SK-N-MC (cell line): ENCODE data around the gene ADRB1.

ENCODE experiments used
- DNase-seq: peaks from one replicate; pipeline ENCODE4 v3.0.0-alpha.2; 2011; ENCODE audit warnings: low read depth, low spot score
- H3K27ac ChIP-seq: fragments of 200-600 bp; sonication (generic); 2 replicates; pipeline ENCODE4 v1.5.1; 2016; ENCODE audit warnings: mixed run types
- H3K36me3 ChIP-seq: fragments of 200-600 bp; sonication (generic); 2 replicates; pipeline ENCODE4 v1.6.1; 2017; ENCODE audit warnings: antibody characterized with exemption, low read length, mixed read lengths; ENCODE audit not compliant: insufficient read depth
- H3K4me3 ChIP-seq: fragments of 200-600 bp; sonication (generic); 2 replicates; pipeline ENCODE4 v1.5.1; 2016
- H3K9ac ChIP-seq: fragments of 200-600 bp; sonication (generic); 2 replicates; pipeline ENCODE4 v1.8.0; 2017; ENCODE audit warnings: mixed run types, mixed read lengths; ENCODE audit not compliant: insufficient read length
- H3K9me3 ChIP-seq: fragments of 200-600 bp; sonication (generic); 2 replicates; pipeline ENCODE4 v1.6.1; 2017; ENCODE audit warnings: low read depth, mild to moderate bottlenecking, antibody characterized with exemption, low read length, moderate library complexity, mixed read lengths
- EZH2 ChIP-seq: fragments of 200-600 bp; sonication (generic); IDR thresholded peaks from one replicate; pipeline ENCODE4 v1.6.1; 2017; ENCODE audit warnings: antibody characterized with exemption
- FOXP2 ChIP-seq: optimal IDR thresholded peaks from 2 replicates; pipeline ENCODE3; 2011; ENCODE audit warnings: mild to moderate bottlenecking, moderate library complexity; ENCODE audit not compliant: insufficient read depth; ENCODE audit errors: extremely low read length, control extremely low read depth
- POLR2AphosphoS5 ChIP-seq: IDR thresholded peaks from 2 replicates; pipeline ENCODE4 v1.6.1; 2012; ENCODE audit warnings: mild to moderate bottlenecking, low read depth, low read length, borderline replicate concordance

ADRB1 gene

DNA sequence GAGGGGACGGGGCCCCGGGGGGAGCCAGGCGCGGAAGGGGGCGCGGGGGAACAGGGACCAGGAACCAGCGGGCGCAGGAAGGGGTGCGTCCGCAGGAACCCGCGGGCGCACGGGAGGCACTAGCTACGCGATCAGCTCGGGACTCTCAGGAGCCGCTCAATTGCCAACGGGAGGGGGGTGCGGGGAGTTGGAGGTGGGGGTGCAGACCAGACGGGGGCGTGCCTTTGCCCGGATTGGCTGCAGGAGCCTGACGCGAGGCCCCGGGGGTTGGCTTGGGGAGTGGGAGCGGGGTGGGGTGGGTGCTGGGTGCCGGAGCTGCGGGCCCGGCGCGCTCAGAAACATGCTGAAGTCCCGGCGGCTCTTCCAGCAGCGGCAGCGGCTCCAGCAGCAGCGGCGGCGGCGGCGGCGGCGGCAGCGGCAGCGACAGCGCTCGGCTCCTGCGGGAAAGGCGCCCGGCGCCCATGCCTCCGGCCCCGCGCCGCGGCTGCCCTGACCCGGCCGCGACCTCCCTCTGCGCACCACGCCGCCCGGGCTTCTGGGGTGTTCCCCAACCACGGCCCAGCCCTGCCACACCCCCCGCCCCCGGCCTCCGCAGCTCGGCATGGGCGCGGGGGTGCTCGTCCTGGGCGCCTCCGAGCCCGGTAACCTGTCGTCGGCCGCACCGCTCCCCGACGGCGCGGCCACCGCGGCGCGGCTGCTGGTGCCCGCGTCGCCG, at the start of gene ADRB1:
Gene ADRB1, plus strand, starts transcription at position 335 of the 715 bp plus-strand sequence. Its CDS starts 267 bp downstream, at position 602.
- TF ChIP-seq POLR2AphosphoS5 (peak; percentile 64), FOXP2 (no peak)
- peak within 1 kb of the TSS; percentile 83 for H3K9ac ChIP-seq
- peaks cover 34% of the 10 kb centered on the region for H3K36me3 ChIP-seq
- H3K27ac ChIP-seq: peak within 1 kb of the TSS; percentile 86
- no peak for DNase-seq
- H3K4me3 ChIP-seq: peak within 1 kb of the TSS; percentile 85
- no peaks in the 10 kb centered on the region for H3K9me3 ChIP-seq

DNA sequence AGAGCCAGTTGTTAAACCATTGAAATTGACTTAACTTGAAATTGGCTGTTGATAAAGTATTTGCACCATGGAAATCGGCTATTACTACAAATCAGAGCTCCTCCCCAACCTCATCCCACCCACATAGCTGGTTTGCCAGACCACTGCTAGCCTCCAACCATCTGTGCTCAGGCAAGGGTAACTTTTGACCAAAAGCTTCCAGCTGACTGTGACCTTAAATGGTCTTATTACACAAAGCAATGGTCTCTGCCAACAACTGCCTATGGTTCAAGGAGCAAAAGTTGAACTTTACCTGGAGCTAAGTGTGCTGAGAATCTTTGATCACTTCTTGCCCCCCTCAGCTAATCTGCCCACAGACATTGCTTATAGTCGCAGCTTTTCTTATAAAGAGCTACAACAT, 48.5 kb upstream of the ADRB1 start:
- DNase-seq: no peak
- no peak overlapping the region for H3K4me3 ChIP-seq
- H3K9me3 ChIP-seq: no peaks in the 10 kb centered on the region
- no peaks in the 10 kb centered on the region for H3K36me3 ChIP-seq
- no peak for TF ChIP-seq EZH2
- TF ChIP-seq FOXP2: no peak
- H3K9ac ChIP-seq: no peak overlapping the region
- H3K27ac ChIP-seq: no peak overlapping the region

DNA sequence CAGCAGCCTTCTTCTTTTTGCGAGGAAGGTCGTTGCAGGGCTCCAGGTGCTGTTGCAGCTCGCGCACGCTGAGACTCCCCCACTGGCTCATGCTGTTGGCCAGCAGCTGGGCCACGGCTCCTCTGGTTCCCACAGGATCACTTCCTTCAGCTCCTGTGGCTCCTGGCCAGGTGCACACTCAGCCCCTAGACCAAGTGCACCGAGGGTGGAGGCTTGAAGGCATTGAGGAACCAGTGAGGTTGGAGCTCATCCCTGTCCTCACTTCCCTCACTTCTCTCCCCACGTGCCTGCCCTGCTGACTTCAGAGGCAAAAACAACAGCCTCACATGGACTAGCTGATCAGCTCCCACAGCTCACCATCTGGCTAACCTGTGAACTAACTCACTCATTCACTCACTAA, 46.2 kb upstream of the ADRB1 start:
- no peak overlapping the region for H3K27ac ChIP-seq
- no peak overlapping the region for H3K4me3 ChIP-seq
- no peak for DNase-seq
- H3K9ac ChIP-seq: no peak overlapping the region
- no peaks in the 10 kb centered on the region for H3K9me3 ChIP-seq
- H3K36me3 ChIP-seq: no peaks in the 10 kb centered on the region
- TF ChIP-seq FOXP2 (no peak), EZH2 (no peak), POLR2AphosphoS5 (no peak)

DNA sequence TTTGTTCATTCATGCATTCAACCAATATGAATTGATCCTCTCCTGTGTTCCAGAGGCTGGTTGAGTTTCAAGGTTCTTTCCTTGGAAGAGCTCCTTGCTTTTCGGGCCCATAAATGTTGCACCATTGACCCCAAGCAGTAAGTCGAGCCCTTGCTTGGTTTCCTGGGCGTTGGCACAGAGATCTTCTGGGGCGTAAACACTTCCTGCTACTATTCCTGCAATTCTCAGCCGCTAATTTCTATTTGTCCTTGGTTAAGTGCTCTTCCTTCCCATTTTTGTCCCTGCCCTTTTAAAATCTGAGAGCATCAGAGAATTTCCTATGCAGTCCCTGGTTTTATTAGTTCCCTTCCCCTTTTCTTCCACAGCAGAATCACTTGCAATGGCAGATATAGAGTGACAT, 44.1 kb upstream of the ADRB1 start:
- H3K27ac ChIP-seq: no peak overlapping the region
- no peak overlapping the region for H3K9ac ChIP-seq
- no peak overlapping the region for H3K4me3 ChIP-seq
- H3K36me3 ChIP-seq: no peaks in the 10 kb centered on the region
- no peak for DNase-seq
- no peaks in the 10 kb centered on the region for H3K9me3 ChIP-seq
- TF ChIP-seq POLR2AphosphoS5 (no peak), EZH2 (no peak), FOXP2 (no peak)

DNA sequence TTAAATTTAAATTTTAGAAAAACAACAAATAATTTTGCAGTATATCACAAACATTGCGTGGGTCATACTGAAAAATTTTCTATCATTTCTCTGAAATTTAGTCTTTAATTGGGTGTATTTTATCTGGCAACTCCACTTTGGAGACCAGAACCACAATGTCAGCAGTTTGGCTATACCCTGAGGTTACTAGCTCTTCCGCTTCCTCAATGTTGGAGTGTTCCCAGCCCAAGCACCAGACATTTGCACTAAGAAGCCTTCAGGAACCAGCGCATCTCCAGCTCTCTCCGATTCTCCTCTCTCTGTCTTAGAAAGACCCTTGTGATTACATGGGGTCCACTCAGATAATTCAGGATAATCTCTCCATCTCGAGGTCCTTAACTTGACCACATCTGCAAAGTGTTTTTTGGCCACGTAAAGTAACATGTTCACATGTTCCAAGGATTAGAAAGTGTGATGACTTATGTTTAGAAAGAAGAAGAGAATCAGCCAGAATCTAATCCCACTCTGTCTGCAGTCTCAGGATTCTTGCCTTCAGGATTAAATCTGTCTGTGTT, 43.1 kb upstream of the ADRB1 start:
- no peak for TF ChIP-seq EZH2
- no peak for TF ChIP-seq POLR2AphosphoS5
- TF ChIP-seq FOXP2: no peak
- H3K9me3 ChIP-seq: no peaks in the 10 kb centered on the region

DNA sequence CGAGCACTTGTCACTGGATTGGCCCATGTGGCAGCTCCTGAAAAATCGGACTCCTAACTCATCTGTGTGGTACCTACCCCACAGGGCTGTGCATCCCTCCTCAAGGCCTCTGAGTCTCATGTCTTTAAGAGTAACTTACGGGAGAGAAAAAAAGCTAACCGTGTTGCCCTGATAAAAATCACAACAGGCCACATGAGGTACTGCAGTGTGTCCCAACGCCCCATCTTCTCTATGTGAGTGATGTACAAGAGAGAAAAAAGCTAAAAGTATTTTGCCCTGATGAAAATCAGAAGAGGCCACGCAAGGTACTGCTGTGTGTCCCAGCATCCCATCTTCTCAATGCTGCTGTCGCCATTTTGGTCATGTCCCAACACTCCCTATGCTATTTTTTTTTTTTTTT, 41.2 kb upstream of the ADRB1 start:
- no peak for TF ChIP-seq POLR2AphosphoS5
- TF ChIP-seq FOXP2: no peak
- TF ChIP-seq EZH2: no peak
- H3K36me3 ChIP-seq: no peaks in the 10 kb centered on the region
- no peak for DNase-seq
- no peak overlapping the region for H3K9ac ChIP-seq
- H3K27ac ChIP-seq: no peak overlapping the region
- no peak overlapping the region for H3K4me3 ChIP-seq
- H3K9me3 ChIP-seq: no peaks in the 10 kb centered on the region

More for the DNA sequence above, 43.1 kb upstream of the ADRB1 start:
- H3K4me3 ChIP-seq: no peak overlapping the region
- no peak for DNase-seq
- H3K9ac ChIP-seq: no peak overlapping the region
- no peak overlapping the region for H3K27ac ChIP-seq
- H3K36me3 ChIP-seq: no peaks in the 10 kb centered on the region

DNA sequence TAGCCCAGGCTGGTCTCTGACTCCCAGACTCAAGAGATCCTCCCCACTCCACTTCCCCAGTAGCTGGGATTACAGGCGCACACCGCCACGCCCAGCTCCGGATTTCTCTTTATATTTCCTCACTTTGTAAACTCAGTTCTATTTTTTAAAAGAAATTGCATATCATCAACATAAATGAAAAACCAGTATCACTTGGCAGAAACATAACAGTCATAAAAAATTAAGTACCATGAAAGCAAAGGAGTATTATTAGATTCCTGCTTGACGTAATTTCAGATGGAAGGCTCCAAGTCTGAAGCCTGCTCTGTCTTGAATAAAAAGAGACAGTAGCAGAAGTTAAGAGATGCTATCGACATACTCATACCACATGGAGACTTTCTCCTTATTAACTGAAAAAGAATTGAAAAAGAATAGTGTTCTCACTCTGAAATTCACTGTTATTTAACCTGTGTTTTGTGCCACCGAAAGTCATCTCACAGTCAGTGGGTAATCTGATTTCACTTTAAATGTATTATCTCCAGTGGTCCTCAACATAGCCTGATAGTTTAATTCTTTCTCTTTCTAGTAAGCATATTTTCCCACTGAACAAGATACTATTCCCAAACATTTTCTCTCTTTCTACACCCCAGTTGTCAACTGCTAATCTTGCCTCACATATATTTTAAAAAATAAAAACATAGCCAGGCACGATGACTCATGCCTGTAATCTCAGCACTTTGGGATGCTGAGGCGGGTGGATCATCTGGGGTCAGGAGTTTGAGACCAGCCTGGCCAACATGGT, 40.3 kb upstream of the ADRB1 start:
- no peak overlapping the region for H3K4me3 ChIP-seq
- no peaks in the 10 kb centered on the region for H3K36me3 ChIP-seq
- no peak for TF ChIP-seq FOXP2
- TF ChIP-seq POLR2AphosphoS5: no peak
- no peak for TF ChIP-seq EZH2
- no peaks in the 10 kb centered on the region for H3K9me3 ChIP-seq
- H3K27ac ChIP-seq: no peak overlapping the region
- DNase-seq: no peak
- no peak overlapping the region for H3K9ac ChIP-seq

DNA sequence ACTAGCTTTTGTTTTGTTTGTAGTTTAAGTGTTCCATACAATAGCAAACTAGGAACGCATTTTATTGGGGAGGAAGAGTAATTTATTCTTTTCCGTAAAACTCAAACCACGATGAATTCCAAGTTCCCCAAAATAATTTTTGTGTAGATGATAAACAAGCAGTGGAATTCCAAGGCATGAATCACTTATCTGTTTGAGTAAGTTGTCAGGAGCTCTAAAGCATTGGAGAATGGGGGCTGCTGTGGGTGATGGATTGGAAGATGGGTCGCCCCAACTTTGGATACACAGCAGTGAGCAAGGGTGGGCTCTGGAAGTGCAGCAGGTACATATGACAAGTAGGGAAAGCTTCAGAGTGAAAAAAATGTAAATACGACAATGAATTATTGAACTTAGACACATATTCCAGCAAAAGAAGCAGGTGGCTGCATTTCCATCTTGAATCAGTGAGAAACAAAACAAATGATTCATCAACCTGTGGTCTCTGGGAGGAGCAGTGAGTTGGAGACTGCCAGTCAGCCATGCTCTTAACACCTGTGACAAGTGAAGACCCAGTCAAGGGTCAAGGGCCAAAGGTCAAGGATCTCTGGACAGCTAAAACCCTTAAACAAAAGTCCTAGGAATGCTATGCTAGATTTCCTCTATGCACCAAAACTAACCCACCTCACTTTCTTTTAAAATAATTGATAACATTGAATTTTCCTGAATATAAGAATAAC, 34.2 kb upstream of the ADRB1 start:
- TF ChIP-seq EZH2 (no peak), POLR2AphosphoS5 (no peak), FOXP2 (no peak)
- Histone ChIP-seq H3K4me3 (no peak overlapping the region), H3K9ac (no peak overlapping the region), H3K36me3 (no peaks in the 10 kb centered on the region), H3K27ac (0 out of 2 replicates have a peak overlapping the region, but pooled peaks have one; percentile 13), H3K9me3 (no peaks in the 10 kb centered on the region)
- DNase-seq: no peak
